Measurements from ENCODE around the gene AZIN2.

DNA sequence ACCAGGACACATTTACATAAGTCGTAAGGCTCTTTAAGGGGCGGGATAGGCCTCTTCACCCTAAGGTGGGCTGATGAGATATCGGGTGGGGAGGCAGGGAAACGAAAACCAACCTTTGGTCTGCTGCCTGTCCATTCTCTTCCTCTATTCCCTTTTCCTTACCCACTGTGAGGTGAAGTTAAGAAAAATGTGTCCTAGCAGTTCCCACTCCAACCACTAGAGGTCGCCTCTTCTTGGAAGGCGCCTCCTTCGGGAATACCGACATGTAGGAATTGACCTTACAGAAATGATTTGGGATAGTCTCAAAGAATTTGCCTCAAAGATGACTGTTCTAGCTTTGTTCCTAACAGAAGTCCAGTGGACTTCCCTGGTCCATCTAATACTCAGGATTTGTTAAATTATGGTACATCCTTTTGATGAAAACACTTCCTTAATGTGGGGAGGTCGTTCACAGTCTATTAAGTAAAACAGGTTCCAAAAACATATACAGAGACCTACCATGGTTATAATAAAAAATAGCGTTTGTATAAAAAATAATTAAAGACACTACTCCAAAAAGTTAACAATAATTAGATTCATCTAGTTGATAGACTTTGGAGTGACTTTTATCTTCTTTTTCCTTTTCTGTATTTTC lies 14.1 kb downstream of the AZIN2 start:
- no peak for TF ChIP-seq POLR2AphosphoS5 (IDR thresholded peaks at IDR 0.05; ENCODE audit: borderline replicate concordance, low read depth, low read length)
- TF ChIP-seq EZH2 (IDR thresholded peaks at IDR 0.05) = no peak
- TF ChIP-seq FOXP2 (optimal IDR thresholded peaks at IDR 0.05; ENCODE audit: control extremely low read depth, extremely low read length, insufficient read depth) = no peak

Data from SK-N-MC (cell line).